Measurements from ENCODE around the gene CAMK2N2.

Gene CAMK2N2

GRCh38 chr3:184240384-184241140 lies 20.8 kb downstream of the CAMK2N2 start:
- DNase-seq (ENCODE audit: low read depth, low spot score): no peak

GRCh38 chr3:184239708-184240107 lies 21.6 kb downstream of the CAMK2N2 start:
- DNase-seq (ENCODE audit: low read depth, low spot score): no peak

GRCh38 chr3:184239221-184239620 lies 22.1 kb downstream of the CAMK2N2 start:
- no peak for DNase-seq (ENCODE audit: low read depth, low spot score)

- no peak for DNase-seq (ENCODE audit: low read depth, low spot score)
Measured at GRCh38 chr3:184238246-184238818, 23.0 kb downstream of the CAMK2N2 start.

- no peak for DNase-seq (ENCODE audit: low read depth, low spot score)
Measured at GRCh38 chr3:184237807-184238206, 23.5 kb downstream of the CAMK2N2 start.

DNA sequence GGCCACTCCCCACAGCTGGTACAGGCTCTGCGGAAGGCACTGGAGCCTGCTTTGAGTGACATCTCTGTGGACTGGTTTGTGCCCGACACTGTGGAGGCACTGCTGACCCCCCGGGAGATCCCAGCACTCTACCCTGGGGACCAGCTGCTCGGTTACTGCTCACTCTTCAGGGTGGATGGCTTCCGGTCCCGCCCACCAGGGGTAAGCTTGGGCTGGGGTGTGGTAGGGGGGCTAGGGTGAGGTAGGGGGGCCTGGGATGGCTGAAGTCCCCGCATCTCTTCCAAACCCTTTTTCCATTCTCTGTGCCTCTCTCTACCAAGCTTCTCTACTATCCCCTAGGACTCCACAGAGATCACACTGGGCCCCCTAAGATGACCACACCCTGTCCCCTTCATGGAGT lies 24.1 kb downstream of the CAMK2N2 start:
- DNase-seq (ENCODE audit: low read depth, low spot score): no peak

DNA sequence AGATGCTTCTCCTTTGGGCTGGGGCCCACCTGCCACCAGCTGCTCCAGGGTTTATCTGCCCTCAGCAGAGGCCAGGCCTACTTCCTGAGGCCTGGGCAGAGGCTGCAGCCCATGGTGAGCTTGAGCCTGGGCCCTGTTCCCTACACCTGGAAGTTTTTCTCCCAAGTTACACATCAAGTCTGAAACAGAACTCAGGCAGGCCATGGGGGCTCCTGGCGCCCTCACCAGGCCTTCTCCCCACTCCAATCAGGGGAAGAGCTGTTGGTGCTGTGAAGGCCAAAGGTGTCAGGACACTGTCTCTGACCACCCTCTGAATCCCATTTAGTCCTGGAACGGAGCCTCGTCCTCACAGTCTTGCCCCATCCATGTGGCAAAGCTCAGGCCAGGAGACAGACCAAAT lies 24.7 kb downstream of the CAMK2N2 start:
- DNase-seq (ENCODE audit: low read depth, low spot score): no peak

DNA sequence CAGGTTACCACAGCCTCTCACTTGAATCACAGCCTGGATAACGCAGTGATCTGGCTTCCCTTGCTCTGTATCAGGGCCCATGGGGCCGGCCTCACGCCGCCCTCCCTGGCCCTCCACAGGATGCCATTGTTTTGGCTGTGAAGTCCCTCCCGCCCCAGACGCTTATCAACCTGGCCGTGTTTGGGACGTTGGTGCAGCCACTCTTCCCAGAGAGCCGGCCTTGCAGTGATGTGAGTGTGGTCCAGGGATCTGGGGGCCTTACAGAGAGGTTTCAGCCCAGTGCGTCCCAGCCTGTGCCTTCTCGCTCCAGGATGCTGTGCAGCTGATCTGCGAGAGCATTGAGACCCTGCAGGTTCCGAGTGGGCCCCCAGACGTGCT lies 25.3 kb downstream of the CAMK2N2 start:
- no peak for DNase-seq (ENCODE audit: low read depth, low spot score)

- no peak for DNase-seq (ENCODE audit: low read depth, low spot score)
Measured at GRCh38 chr3:184235381-184236032, 25.8 kb downstream of the CAMK2N2 start.

DNA sequence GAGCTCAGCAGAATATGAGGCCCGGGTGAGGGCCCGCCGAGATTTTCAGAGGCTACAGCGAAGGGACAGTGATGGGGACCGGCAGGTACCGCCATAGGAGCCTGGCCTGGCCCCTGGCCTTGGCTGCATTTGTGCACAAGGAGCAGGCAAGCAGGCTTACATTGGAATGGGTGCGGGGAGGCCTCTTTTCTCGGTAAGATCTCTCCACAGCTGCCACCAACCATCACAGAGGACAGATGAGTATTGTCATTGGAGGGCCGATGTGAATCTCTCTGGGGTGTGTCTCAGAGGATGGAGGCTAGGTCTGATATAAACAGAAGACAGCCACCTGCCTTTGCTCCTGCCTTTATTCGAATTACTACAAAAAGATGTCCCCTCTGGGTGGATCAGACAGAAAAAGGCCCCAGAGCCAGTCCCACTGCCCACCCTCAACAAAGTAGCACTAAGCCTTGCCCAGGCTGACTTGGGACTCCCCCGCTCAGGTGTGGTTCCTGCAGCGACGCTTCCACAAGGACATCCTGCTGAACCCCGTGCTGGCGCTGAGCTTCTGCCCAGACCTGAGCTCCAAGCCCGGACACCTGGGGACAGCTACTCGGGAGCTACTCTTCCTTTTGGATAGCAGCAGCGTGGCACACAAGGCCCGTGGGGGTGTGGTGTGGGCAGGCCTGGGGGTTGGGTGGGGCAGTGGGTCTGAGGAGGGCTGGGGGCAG lies 26.5 kb downstream of the CAMK2N2 start:
- DNase-seq (ENCODE audit: low read depth, low spot score): no peak

- DNase-seq (ENCODE audit: low read depth, low spot score): no peak
Measured at GRCh38 chr3:184234224-184234623, 27.1 kb downstream of the CAMK2N2 start.

GRCh38 chr3:184233127-184233843 lies 28.1 kb downstream of the CAMK2N2 start:
- DNase-seq (ENCODE audit: low read depth, low spot score): no peak

- no peak for DNase-seq (ENCODE audit: low read depth, low spot score)
Measured at GRCh38 chr3:184231671-184232070, 29.7 kb downstream of the CAMK2N2 start.

GRCh38 chr3:184230603-184231528 lies 30.5 kb downstream of the CAMK2N2 start:
- DNase-seq (ENCODE audit: low read depth, low spot score): no peak

- no peak for DNase-seq (ENCODE audit: low read depth, low spot score)
Measured at GRCh38 chr3:184230081-184230602, 31.2 kb downstream of the CAMK2N2 start.

GRCh38 chr3:184229394-184230080 lies 31.8 kb downstream of the CAMK2N2 start, which contains the start of gene VWA5B2:
Gene VWA5B2 (plus strand): TSS chr3:184229585. CDS start chr3:184230529, 944 bp downstream.
- no peak for DNase-seq (ENCODE audit: low read depth, low spot score)

DNA sequence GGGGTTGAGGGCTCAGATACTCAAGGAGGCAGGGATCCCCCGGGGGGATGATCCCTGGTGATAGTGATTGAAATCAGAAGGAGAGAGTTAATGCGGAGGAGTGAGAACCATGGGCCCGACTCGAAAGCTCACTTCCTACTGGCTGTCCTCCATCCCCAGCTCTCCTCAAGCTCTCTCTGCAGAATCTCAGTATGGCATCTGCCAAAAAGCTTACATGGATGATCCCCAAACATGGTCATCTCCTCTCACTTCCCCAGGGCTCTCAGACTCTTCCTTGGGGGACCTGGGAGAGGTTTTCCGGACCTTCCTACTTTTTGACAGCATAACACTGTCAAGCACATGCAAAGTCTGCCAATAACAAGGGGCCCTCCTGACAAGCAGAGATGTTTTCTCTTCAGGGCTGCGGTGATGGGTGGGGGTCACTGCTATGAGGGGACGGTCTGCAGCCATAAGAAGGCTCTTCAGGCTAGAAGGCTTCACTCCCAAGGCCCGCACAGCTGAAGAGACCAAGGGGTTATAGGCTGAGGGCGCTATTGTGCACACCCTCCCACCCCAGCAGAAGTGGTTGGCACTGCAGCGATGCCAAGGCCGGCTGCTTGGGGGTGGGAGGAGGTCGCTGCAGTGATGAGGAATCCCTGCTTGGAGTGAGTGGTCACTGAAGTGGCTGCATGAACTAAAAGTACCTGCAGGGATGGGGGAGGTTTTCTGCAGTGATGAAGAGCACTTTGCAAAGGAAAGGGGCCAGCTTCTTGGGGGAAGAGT lies 32.8 kb downstream of the CAMK2N2 start:
- no peak for DNase-seq (ENCODE audit: low read depth, low spot score)

- DNase-seq (ENCODE audit: low read depth, low spot score): no peak
Measured at GRCh38 chr3:184227481-184227935, 33.8 kb downstream of the CAMK2N2 start.

- no peak for DNase-seq (ENCODE audit: low read depth, low spot score)
Measured at GRCh38 chr3:184223946-184224345, 37.4 kb downstream of the CAMK2N2 start.
